Astrocyte (in vitro differentiated cells and primary cell): ENCODE results near the gene TNFAIP8L3. TPM values are rescaled to one million over a fixed set of nuclear protein-coding genes. Genes with fewer than 3 reads are reported as not detected.

ENCODE experiments used
- DNase-seq: peaks from one replicate; pipeline ENCODE4 v3.0.0-alpha.2; 2010; ENCODE audit warnings: low read depth
- FAIRE-seq: peaks from 2 replicates; lab custom pipeline; 2011; peaks lifted over from hg19 to GRCh38; lab: Jason Lieb, UNC
- H2AFZ ChIP-seq: 2 replicates; pipeline ENCODE4 v1.6.0; 2012; ENCODE audit warnings: low read depth, low read length, inconsistent platforms
- H3K27ac ChIP-seq: 2 replicates; pipeline ENCODE4 v1.5.1; 2011; ENCODE audit warnings: low read depth, low read length, inconsistent platforms
- H3K27me3 ChIP-seq: 2 replicates; pipeline ENCODE4 v1.6.0; 2011; ENCODE audit warnings: low read length, inconsistent platforms; ENCODE audit not compliant: insufficient read depth
- H3K36me3 ChIP-seq: 2 replicates; pipeline ENCODE4 v1.5.1; 2011; ENCODE audit warnings: low read length, inconsistent platforms; ENCODE audit not compliant: insufficient read depth
- H3K4me1 ChIP-seq: 2 replicates; pipeline ENCODE4 v1.5.1; 2011; ENCODE audit warnings: low read length, inconsistent platforms; ENCODE audit not compliant: insufficient read depth
- H3K4me2 ChIP-seq: 2 replicates; pipeline ENCODE4 v1.6.0; 2012; ENCODE audit warnings: low read length, inconsistent platforms
- H3K4me3 ChIP-seq: 2 replicates; pipeline ENCODE4 v1.5.1; 2011; ENCODE audit warnings: low read depth, mild to moderate bottlenecking, low read length, inconsistent platforms; ENCODE audit not compliant: insufficient read depth
- H3K79me2 ChIP-seq: 2 replicates; pipeline ENCODE4 v1.6.0; 2012; ENCODE audit warnings: mild to moderate bottlenecking, low read length, inconsistent platforms; ENCODE audit not compliant: insufficient read depth
- H3K9ac ChIP-seq: 2 replicates; pipeline ENCODE4 v1.6.0; 2012; ENCODE audit warnings: mild to moderate bottlenecking, low read length, inconsistent platforms
- H3K9me3 ChIP-seq: 2 replicates; pipeline ENCODE4 v1.5.1; 2012; ENCODE audit warnings: low read depth, mild to moderate bottlenecking, low read length, inconsistent platforms; ENCODE audit not compliant: insufficient read depth
- H4K20me1 ChIP-seq: 2 replicates; pipeline ENCODE4 v1.6.0; 2012; ENCODE audit warnings: low read length, inconsistent platforms; ENCODE audit not compliant: insufficient read depth
- H3K27ac Mint-ChIP-seq: one replicate; pipeline ENCODE4 v1.8.0; 2021; ENCODE audit warnings: mild to moderate bottlenecking, mixed read lengths; ENCODE audit not compliant: unreplicated experiment
- H3K27me3 Mint-ChIP-seq: one replicate; pipeline ENCODE4 v1.8.0; 2021; ENCODE audit warnings: low read depth, mixed read lengths; ENCODE audit not compliant: unreplicated experiment
- H3K36me3 Mint-ChIP-seq: one replicate; pipeline ENCODE4 v1.8.0; 2021; ENCODE audit warnings: low read depth, mixed read lengths; ENCODE audit not compliant: unreplicated experiment
- H3K4me1 Mint-ChIP-seq: one replicate; pipeline ENCODE4 v1.8.0; 2021; ENCODE audit warnings: low read depth, mixed read lengths; ENCODE audit not compliant: unreplicated experiment
- H3K4me3 Mint-ChIP-seq: one replicate; pipeline ENCODE4 v1.8.0; 2021; ENCODE audit warnings: mild to moderate bottlenecking, moderate library complexity, mixed read lengths; ENCODE audit not compliant: unreplicated experiment
- H3K9me3 Mint-ChIP-seq: one replicate; pipeline ENCODE4 v1.8.0; 2021; ENCODE audit warnings: mild to moderate bottlenecking, mixed read lengths; ENCODE audit not compliant: unreplicated experiment
- EZH2 ChIP-seq: IDR thresholded peaks from 2 replicates; pipeline ENCODE4 v1.6.1; 2012; ENCODE audit warnings: mild to moderate bottlenecking, low read length, inconsistent platforms; ENCODE audit not compliant: insufficient read depth
- total RNA-seq: library from RNA; stranded (reverse); gene quantifications from 2 replicates; pipeline ENCODE4 v1.2.1, GENCODE V29; 2021
- TF ChIP-seq, protein P1 (sequence below): IDR thresholded peaks from 2 replicates; pipeline ENCODE4 v1.5.1; 2011; ENCODE audit warnings: low read depth, mild to moderate bottlenecking, inconsistent platforms, low read length, moderate library complexity; ENCODE audit not compliant: insufficient read depth

TNFAIP8L3 gene
- total RNA-seq, 1 donor from 2014 or later, result 1.1 TPM

DNA sequence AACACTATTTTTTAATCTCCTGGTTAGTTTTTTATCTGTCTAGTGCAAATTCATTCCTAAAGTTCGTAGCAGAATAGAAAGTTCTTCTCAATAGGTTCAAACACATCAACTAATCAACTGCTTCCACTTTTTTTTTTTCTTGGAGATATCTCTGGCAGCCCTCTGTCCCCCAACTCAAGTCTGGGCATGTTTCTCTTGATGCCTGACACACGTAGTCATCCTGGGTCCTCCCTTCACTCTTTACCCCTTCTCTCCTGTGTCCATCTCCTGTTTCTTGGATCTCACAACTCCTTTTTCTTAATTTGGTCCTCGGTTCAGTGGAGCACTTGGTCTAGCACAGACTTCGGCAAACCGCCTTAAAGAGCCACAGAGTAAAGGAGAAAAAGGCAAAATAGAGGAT, 14.4 kb downstream of the TNFAIP8L3 start:
- Mint-ChIP-seq H3K9me3 (peaks cover 2% of the 10 kb centered on the region), H3K27me3 (peaks cover 15% of the 10 kb centered on the region), H3K4me3 (no peak overlapping the region), H3K4me1 (peaks cover 10% of the 10 kb centered on the region), H3K36me3 (peaks cover 4% of the 10 kb centered on the region), H3K27ac (peak overlapping the region; percentile 50)
- no peaks in the 10 kb centered on the region for H3K9me3 ChIP-seq
- no peaks in the 10 kb centered on the region for H3K79me2 ChIP-seq
- peaks cover 7% of the 10 kb centered on the region for H3K27me3 ChIP-seq
- TF ChIP-seq, protein P1, sequence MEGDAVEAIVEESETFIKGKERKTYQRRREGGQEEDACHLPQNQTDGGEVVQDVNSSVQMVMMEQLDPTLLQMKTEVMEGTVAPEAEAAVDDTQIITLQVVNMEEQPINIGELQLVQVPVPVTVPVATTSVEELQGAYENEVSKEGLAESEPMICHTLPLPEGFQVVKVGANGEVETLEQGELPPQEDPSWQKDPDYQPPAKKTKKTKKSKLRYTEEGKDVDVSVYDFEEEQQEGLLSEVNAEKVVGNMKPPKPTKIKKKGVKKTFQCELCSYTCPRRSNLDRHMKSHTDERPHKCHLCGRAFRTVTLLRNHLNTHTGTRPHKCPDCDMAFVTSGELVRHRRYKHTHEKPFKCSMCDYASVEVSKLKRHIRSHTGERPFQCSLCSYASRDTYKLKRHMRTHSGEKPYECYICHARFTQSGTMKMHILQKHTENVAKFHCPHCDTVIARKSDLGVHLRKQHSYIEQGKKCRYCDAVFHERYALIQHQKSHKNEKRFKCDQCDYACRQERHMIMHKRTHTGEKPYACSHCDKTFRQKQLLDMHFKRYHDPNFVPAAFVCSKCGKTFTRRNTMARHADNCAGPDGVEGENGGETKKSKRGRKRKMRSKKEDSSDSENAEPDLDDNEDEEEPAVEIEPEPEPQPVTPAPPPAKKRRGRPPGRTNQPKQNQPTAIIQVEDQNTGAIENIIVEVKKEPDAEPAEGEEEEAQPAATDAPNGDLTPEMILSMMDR, result no peak
- no peak for TF ChIP-seq EZH2
- H3K27ac ChIP-seq, result no peak overlapping the region
- no peaks in the 10 kb centered on the region for H3K36me3 ChIP-seq
- H3K9ac ChIP-seq, result no peak overlapping the region
- FAIRE-seq (no peak), DNase-seq (no peak)
- no peak overlapping the region for H3K4me3 ChIP-seq
- H3K4me2 ChIP-seq, result no peak overlapping the region
- H3K4me1 ChIP-seq, result peaks cover 4% of the 10 kb centered on the region
- H4K20me1 ChIP-seq, result no peaks in the 10 kb centered on the region
- H2AFZ ChIP-seq, result no peak overlapping the region

DNA sequence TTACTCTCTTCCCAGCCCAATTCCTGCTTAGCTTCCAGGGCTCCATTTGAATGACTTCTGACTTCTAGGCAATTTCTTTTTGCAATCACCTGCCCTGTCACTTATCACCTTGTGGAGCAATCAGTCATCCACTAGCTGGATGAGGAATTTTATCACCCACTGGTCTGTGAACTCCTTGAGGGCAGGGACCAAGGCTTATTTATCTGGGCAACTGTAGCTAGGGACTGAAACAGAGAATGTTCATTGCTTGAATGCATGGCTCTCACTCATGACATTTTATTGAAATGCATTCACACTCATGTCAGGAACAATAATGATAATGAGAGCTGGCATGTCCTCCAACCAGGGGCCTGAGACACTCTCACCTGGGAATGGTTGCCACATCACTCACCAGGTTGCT, 15.5 kb downstream of the TNFAIP8L3 start:
- TF ChIP-seq EZH2, result no peak
- TF ChIP-seq, protein P1, result no peak
- Histone ChIP-seq H3K4me2 (no peak overlapping the region), H4K20me1 (no peaks in the 10 kb centered on the region), H3K4me3 (no peak overlapping the region), H3K36me3 (no peaks in the 10 kb centered on the region), H3K79me2 (no peaks in the 10 kb centered on the region), H3K4me1 (peaks cover 4% of the 10 kb centered on the region), H2AFZ (no peak overlapping the region), H3K27ac (no peak overlapping the region), H3K9ac (no peak overlapping the region), H3K9me3 (no peaks in the 10 kb centered on the region), H3K27me3 (peaks cover 11% of the 10 kb centered on the region)
- Mint-ChIP-seq H3K9me3 (peaks cover 2% of the 10 kb centered on the region), H3K4me1 (peaks cover 10% of the 10 kb centered on the region), H3K36me3 (peaks cover 5% of the 10 kb centered on the region), H3K27ac (no peak overlapping the region), H3K27me3 (peaks cover 16% of the 10 kb centered on the region), H3K4me3 (no peak overlapping the region)
- FAIRE-seq (no peak), DNase-seq (no peak)
